Hematopoietic multipotent progenitor cell treated with erythropoietin and hydrocortisone succinate and interleukin-3 and kit ligand, for 15 days (in vitro differentiated cells): ENCODE data around the gene ALLC.

Experiments used
- DNase-seq: peaks from one replicate; pipeline ENCODE4 v3.0.0-alpha.2; 2015; ENCODE audit warnings: low spot score

The ALLC gene

GRCh38 chr2:3751806-3752205 is 93.8 kb downstream of the ALLC start:
- no peak for DNase-seq
